ENCODE measurements around the gene ATP2B2. TPM values are rescaled to one million over a fixed set of nuclear protein-coding genes. Genes with fewer than 3 reads are reported as not detected.

The ATP2B2 gene
- 1 to 10 TPM in 3 of 4 donors, under 1 TPM in 1; 0.31 to 2.9 (median 1.8) TPM for total RNA-seq

- Histone ChIP-seq H3K36me3 (no peaks in the 10 kb centered on the region), H3K27me3 (peaks cover 0 to 3% (median 0%) of the 10 kb centered on the region in 3 donors), H3K9me3 (no peaks in the 10 kb centered on the region), H3K4me1 (no peaks in the 10 kb centered on the region), H3K4me3 (peak within 1 kb of the TSS; percentile 40 to 52 (median 42)), H3K27ac (no peak within 1 kb of the TSS)
- intact Hi-C loops (cut with DNase I; ENCODE audit: low total_unique reads): no loop called here
- TF ChIP-seq POLR2A (IDR thresholded peaks at IDR 0.05): no peak
- no peak for TF ChIP-seq CTCF (IDR thresholded peaks at IDR 0.05 in 4 of 5, conservative IDR thresholded peaks at IDR 0.05 in 1 of 5)
- ATAC-seq (peak in 1 of 2 donors; percentile 27), DNase-seq (no peak)
- in situ Hi-C loops (cut with MboI; ENCODE audit: low sequenced_read_pairs in 4 of 4): no loop called here
Measured at GRCh38 chr3:10505050-10505790, at the start of gene ATP2B2. TSS of gene ATP2B2 (minus strand) at chr3:10505586. CDS start at chr3:10449543, 56,043 bp downstream.

- Histone ChIP-seq H3K27ac (no peak overlapping the region), H3K4me3 (no peak overlapping the region), H3K36me3 (no peaks in the 10 kb centered on the region), H3K27me3 (no peaks in the 10 kb centered on the region), H3K4me1 (peaks cover 57 to 60% of the 10 kb centered on the region in 2 donors), H3K9me3 (no peaks in the 10 kb centered on the region)
- intact Hi-C loops (cut with DNase I; ENCODE audit: low total_unique reads) (loop anchor here (10.0 kb wide), 1 partner anchor 120 kb away; no protein-coding TSS in a partner anchor), in situ Hi-C loops (cut with MboI; ENCODE audit: low sequenced_read_pairs in 4 of 4) (no loop called here)
- TF ChIP-seq POLR2A (IDR thresholded peaks at IDR 0.05) (no peak), CTCF (IDR thresholded peaks at IDR 0.05 in 4 of 5, conservative IDR thresholded peaks at IDR 0.05 in 1 of 5) (no peak)
- DNase-seq (no peak), ATAC-seq (no peak)
Measured at GRCh38 chr3:10554746-10555145, 49.4 kb upstream of the ATP2B2 start.

- intact Hi-C loops (cut with DNase I; ENCODE audit: low total_unique reads): loop anchor here (10.0 kb wide), 1 partner anchor 119 kb away; no protein-coding TSS in a partner anchor
- no peak for ATAC-seq
- in situ Hi-C loops (cut with MboI; ENCODE audit: low sequenced_read_pairs in 4 of 4): no loop called here
Measured at GRCh38 chr3:10554236-10554611, 48.8 kb upstream of the ATP2B2 start.

GRCh38 chr3:10553591-10554235, 48.3 kb upstream of the ATP2B2 start:
- Histone ChIP-seq H3K4me1 (peaks cover 52% of the 10 kb centered on the region in 2 donors), H3K27ac (no peak overlapping the region), H3K4me3 (no peak overlapping the region), H3K9me3 (no peaks in the 10 kb centered on the region), H3K27me3 (no peaks in the 10 kb centered on the region), H3K36me3 (no peaks in the 10 kb centered on the region)
- TF ChIP-seq POLR2A (IDR thresholded peaks at IDR 0.05): no peak
- no peak for TF ChIP-seq CTCF (IDR thresholded peaks at IDR 0.05 in 4 of 5, conservative IDR thresholded peaks at IDR 0.05 in 1 of 5)
- ATAC-seq: no peak
- intact Hi-C loops (cut with DNase I; ENCODE audit: low total_unique reads) (loop anchor here (10.0 kb wide), 1 partner anchor 119 kb away; no protein-coding TSS in a partner anchor), in situ Hi-C loops (cut with MboI; ENCODE audit: low sequenced_read_pairs in 4 of 4) (no loop called here)
- no peak for DNase-seq

More at GRCh38 chr3:10554236-10554611, 48.8 kb upstream of the ATP2B2 start:
- Histone ChIP-seq H3K9me3 (no peaks in the 10 kb centered on the region), H3K36me3 (no peaks in the 10 kb centered on the region), H3K4me1 (peaks cover 57 to 58% of the 10 kb centered on the region in 2 donors), H3K4me3 (no peak overlapping the region), H3K27ac (no peak overlapping the region), H3K27me3 (no peaks in the 10 kb centered on the region)
- TF ChIP-seq CTCF (IDR thresholded peaks at IDR 0.05 in 4 of 5, conservative IDR thresholded peaks at IDR 0.05 in 1 of 5) (no peak), POLR2A (IDR thresholded peaks at IDR 0.05) (no peak)
- no peak for DNase-seq
